Activated naive CD8-positive, alpha-beta T cell treated with anti-CD3 and anti-CD28 coated beads for 36 hours (primary cell): ENCODE data around the gene CLCN4. TPM values are rescaled to one million over a fixed set of nuclear protein-coding genes. Genes with fewer than 3 reads are reported as not detected.

ENCODE experiments used
- DNase-seq: peaks from one replicate; pipeline ENCODE4 v3.0.0; 2021
- H3K27ac Mint-ChIP-seq: one replicate; pipeline ENCODE4 v1.8.0; 2022; ENCODE audit warnings: mild to moderate bottlenecking, moderate library complexity, mixed read lengths
- H3K27me3 Mint-ChIP-seq: one replicate; pipeline ENCODE4 v1.8.0; 2022; ENCODE audit warnings: mild to moderate bottlenecking, mixed read lengths
- H3K36me3 Mint-ChIP-seq: one replicate; pipeline ENCODE4 v1.8.0; 2021; ENCODE audit warnings: mild to moderate bottlenecking, mixed read lengths
- H3K4me1 Mint-ChIP-seq: one replicate; pipeline ENCODE4 v1.8.0; 2021; ENCODE audit warnings: mixed read lengths
- H3K4me3 Mint-ChIP-seq: one replicate; pipeline ENCODE4 v1.8.0; 2022; ENCODE audit warnings: mild to moderate bottlenecking, moderate library complexity, mixed read lengths
- H3K9me3 Mint-ChIP-seq: one replicate; pipeline ENCODE4 v1.8.0; 2022; ENCODE audit warnings: mixed read lengths
- total RNA-seq, 2 experiments: library from RNA; stranded (reverse); gene quantifications; one replicate each; pipeline ENCODE4 v1.2.3, GENCODE V29; 2021

CLCN4 gene
- total RNA-seq, 2 experiments from 2014 or later: 0.04 to 0.38 TPM

DNA sequence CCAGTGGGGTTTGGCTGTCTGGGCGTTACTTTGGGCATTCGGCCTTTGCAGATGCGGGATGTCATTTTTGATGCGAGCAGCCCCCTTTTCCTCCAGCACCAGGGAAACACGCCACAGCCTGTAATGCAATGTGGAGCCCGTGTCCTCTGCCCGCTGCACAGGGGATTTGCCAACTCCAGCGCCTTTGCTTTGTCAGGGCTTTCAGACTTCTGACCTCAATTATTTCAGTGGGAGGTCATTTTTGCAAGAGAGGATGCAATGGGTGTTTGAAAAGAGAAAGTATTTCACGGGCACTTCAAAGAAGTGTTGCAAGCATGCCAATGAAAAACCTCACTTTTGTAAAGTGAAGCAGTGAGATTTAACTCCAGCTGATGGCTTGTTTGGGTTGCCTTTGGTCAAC lies 11.5 kb downstream of the CLCN4 start:
- H3K27me3 Mint-ChIP-seq: peaks cover 11% of the 10 kb centered on the region
- H3K9me3 Mint-ChIP-seq: no peaks in the 10 kb centered on the region
- H3K27ac Mint-ChIP-seq: no peak overlapping the region
- DNase-seq: no peak
- H3K4me3 Mint-ChIP-seq: no peak overlapping the region
- peaks cover 11% of the 10 kb centered on the region for H3K4me1 Mint-ChIP-seq
- H3K36me3 Mint-ChIP-seq: no peaks in the 10 kb centered on the region

DNA sequence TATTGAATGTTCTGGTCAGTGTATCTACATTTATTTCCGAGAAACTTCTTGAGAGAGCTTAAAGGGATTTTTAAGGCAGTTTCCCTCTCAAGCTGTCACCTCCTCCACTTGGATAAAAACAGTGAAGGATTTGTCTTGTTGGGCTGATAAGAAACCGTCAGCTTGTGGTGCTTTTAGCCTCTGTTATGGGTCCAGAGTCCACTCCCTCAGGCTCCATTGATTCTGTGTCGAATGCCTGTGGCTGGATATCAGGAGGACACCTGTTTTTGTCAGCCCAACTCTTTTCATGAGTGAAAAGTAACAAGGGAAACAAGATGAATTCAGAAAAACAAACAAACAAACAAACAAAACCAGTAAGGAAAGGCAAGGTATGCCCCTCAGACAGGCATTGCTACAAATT lies 12.4 kb downstream of the CLCN4 start:
- H3K4me3 Mint-ChIP-seq: no peak overlapping the region
- no peak overlapping the region for H3K27ac Mint-ChIP-seq
- DNase-seq: no peak
- no peaks in the 10 kb centered on the region for H3K36me3 Mint-ChIP-seq
- H3K27me3 Mint-ChIP-seq: peaks cover 7% of the 10 kb centered on the region
- peaks cover 11% of the 10 kb centered on the region for H3K4me1 Mint-ChIP-seq
- H3K9me3 Mint-ChIP-seq: no peaks in the 10 kb centered on the region

DNA sequence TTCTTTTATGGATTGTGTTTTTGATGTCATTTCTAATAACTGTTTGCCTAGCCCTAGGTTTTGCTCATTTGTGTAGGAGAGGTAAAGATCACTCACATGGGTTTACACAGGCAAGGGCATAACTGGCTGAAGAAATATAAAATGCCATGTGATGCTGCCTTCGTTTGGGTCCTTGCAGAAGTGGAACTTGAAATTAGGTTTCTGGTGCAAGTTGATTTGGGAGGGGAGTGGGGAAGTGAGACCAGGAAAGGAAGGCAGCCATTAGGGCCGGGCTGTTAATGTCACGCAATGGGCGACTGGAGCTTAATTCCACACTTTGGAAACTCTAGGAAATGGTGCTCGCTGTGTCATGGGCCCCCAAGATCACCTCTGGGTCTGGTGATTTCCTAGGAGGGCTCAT lies 14.5 kb downstream of the CLCN4 start:
- Mint-ChIP-seq H3K4me1 (peaks cover 7% of the 10 kb centered on the region), H3K4me3 (no peak overlapping the region), H3K36me3 (no peaks in the 10 kb centered on the region), H3K27me3 (no peaks in the 10 kb centered on the region), H3K9me3 (no peaks in the 10 kb centered on the region), H3K27ac (no peak overlapping the region)
- DNase-seq: no peak

DNA sequence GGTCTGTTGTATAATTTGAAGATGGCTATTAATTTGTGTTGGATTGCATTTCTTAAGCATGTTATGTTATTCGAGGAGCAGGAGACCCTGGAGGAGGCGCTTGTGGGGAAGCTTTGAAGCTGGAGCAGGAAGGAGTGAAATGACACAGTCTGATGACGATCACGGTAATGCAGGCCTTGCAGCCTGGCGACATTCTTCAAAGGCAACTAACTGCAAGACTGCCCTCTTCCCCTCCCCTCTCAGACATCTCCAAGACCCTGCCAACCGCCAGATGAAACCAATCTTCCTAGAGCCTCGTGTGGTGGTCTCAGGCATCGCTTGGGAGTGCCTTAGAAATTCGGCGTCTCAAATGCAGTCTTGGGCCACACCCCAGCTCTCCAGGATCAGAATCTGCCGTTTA lies 16.1 kb downstream of the CLCN4 start:
- Mint-ChIP-seq H3K9me3 (no peaks in the 10 kb centered on the region), H3K4me1 (peaks cover 2% of the 10 kb centered on the region), H3K36me3 (no peaks in the 10 kb centered on the region), H3K27ac (no peak overlapping the region), H3K4me3 (no peak overlapping the region), H3K27me3 (no peaks in the 10 kb centered on the region)
- DNase-seq: no peak

DNA sequence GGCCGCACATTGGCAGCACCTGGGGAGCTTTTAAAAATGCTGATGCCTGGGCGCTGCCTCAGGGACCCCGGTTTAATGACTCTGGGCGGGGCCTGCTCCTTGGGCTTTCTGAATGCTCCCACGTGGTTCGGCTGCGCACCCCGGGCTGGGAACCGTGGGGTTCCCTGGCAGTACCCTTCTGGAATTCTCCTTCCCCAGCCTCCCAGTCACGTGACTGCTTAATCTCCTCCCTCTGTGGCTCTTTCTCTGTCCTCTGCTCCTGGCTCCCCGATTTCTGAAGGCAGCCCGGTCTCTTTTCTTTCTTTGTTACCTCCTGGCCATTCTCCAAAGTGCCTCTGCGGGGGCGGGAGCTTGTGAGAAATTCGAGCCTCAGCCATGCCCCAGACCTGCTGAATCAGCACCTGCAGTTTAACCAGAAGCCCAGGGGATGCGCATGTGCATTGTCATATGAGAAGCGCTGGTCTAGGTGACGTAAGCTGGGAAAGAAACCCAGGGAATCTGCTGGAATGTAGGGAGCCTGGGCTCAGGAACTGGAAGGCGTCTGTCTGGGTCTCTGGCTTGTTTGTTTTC lies 16.6 kb downstream of the CLCN4 start:
- H3K27ac Mint-ChIP-seq: no peak overlapping the region

DNA sequence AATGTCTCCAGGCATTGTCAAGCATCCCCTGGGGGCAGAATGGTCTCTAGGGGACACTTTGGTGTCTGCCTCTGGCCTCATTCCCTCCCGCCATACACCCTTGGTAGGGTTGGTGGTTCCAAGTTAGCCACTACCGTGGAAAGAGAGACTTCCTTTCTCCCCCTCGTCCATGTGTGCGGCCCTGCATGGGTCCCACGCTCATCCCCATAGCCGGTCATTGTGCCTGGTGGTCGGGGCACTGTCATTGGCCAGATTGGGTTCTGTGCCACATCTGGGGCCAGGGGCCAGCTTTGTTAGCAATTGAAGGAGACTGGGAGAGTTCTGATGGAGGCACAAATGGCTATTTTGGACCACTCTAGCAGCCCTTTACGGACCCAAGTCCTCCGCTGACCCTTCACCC lies 17.3 kb downstream of the CLCN4 start:
- H3K4me1 Mint-ChIP-seq: peaks cover 2% of the 10 kb centered on the region
- H3K27me3 Mint-ChIP-seq: peaks cover 4% of the 10 kb centered on the region
- no peaks in the 10 kb centered on the region for H3K36me3 Mint-ChIP-seq
- no peak overlapping the region for H3K4me3 Mint-ChIP-seq
- H3K27ac Mint-ChIP-seq: no peak overlapping the region
- no peak for DNase-seq
- H3K9me3 Mint-ChIP-seq: no peaks in the 10 kb centered on the region

More for the DNA sequence above, 16.6 kb downstream of the CLCN4 start:
- peaks cover 2% of the 10 kb centered on the region for H3K4me1 Mint-ChIP-seq
- no peak overlapping the region for H3K4me3 Mint-ChIP-seq
- H3K27me3 Mint-ChIP-seq: peaks cover 4% of the 10 kb centered on the region
- DNase-seq: no peak
- H3K9me3 Mint-ChIP-seq: no peaks in the 10 kb centered on the region
- H3K36me3 Mint-ChIP-seq: no peaks in the 10 kb centered on the region

DNA sequence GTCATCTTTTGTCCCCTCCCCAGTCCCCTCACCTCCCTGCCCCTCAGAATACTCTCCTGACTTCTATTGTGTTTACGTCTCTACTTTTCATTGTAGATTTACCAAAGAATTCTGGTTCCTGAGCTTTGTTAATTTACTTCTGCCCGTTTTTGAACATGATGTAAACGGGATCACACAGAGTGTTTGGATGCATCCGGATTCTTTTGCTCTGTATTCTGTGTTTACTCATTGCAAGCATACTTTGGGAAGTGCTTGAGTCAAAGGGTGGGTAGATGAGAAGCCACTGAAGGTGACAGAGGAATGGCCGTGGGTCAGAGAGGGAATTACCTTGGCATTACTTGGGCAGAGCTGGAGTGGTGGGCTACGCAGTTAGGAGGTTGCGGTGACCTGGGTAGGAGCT lies 18.0 kb downstream of the CLCN4 start:
- no peaks in the 10 kb centered on the region for H3K36me3 Mint-ChIP-seq
- no peak for DNase-seq
- peaks cover 4% of the 10 kb centered on the region for H3K27me3 Mint-ChIP-seq
- H3K27ac Mint-ChIP-seq: no peak overlapping the region
- no peak overlapping the region for H3K4me3 Mint-ChIP-seq
- H3K9me3 Mint-ChIP-seq: no peaks in the 10 kb centered on the region
- peaks cover 2% of the 10 kb centered on the region for H3K4me1 Mint-ChIP-seq

DNA sequence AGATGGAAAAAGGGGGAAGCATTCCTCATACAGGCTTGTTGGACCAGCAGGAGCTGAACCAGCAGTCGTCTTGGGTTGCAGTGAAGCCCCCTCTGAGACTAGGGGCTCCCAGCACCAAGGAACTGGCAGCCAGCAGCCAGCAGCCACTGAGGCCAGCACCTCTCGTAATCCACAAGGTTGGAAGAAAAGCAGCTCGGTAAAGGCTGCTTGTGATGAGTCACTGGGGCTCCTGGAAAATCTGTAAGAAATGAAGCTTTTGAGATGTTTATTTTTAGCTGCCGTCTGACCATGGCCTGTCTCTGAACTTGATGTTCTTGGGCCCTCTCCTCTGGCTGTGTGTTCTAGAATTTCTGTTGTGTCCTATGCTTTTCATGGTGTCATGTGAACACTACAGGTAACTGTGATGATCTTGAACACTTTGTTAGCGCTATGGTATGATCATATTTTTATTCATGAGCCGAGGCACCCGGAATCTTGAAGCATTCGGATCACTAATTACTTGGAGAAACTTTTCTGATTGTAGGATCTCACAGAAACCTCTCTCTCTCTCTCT lies 18.6 kb downstream of the CLCN4 start:
- H3K36me3 Mint-ChIP-seq: no peaks in the 10 kb centered on the region
- no peaks in the 10 kb centered on the region for H3K9me3 Mint-ChIP-seq
- DNase-seq: no peak

DNA sequence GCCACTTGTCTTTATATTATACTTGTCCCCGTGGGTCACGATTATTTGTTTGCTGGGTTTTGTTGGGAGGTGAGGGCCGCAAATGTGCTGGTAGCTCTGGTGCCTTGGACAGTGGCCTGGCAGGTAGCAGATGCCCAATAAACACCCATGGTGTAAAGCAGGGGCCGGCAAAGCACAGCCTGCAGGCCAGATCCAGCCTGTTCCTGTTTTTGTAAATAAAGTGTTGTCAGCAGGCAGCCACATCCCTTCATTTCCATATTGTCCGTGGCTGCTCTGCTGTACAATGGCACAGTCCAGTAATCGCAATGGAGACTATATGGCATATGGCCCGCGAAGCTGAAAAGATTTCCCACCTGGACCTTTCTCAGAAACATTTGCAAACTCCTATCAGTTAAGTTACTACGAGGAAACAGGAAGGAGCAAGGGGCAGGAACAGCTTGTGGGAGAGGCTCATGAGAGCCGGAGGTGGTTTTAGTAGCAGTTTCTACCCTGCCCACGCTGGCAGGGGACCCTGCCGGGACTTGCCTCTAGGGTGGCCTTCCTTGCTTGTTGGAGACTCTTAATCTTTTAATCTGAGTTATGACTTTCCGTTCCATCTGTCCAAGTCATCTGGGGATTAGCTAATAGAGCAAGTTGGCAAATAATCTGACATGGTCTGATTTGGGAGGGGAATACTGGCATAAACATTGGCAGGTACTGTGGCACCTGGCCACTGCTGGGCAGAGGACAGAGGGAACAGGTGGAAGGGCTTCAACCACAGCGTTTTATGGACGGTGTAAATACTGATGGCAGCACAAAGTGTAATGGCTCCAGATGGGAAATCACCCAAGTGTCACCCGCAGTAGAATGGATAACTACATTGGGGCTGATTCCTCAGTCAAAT lies 19.6 kb downstream of the CLCN4 start:
- Mint-ChIP-seq H3K27ac (no peak overlapping the region), H3K36me3 (no peaks in the 10 kb centered on the region), H3K27me3 (peaks cover 4% of the 10 kb centered on the region), H3K4me3 (no peak overlapping the region), H3K9me3 (no peaks in the 10 kb centered on the region), H3K4me1 (peaks cover 2% of the 10 kb centered on the region)
- no peak for DNase-seq

More for the DNA sequence above, 18.6 kb downstream of the CLCN4 start:
- Mint-ChIP-seq H3K27me3 (peaks cover 4% of the 10 kb centered on the region), H3K4me3 (no peak overlapping the region), H3K4me1 (peaks cover 2% of the 10 kb centered on the region), H3K27ac (no peak overlapping the region)

DNA sequence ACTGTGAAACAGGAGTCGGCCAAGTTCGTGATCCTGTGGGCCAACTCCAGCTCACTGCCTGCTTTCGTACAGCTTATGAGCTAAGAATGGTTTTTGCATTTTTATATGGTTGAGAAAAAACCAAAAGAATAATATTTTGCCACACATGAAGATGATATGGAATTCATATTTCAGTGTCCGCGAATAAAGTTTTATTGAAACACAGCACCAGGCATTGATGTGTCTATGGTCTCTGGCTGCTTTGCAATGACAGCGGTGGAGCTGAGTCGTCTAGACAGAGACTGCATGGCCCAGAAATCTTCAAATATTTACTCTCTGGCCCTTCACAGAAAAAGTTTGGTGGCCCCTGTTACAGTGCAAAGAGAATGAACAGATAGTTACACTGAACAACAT lies 20.2 kb downstream of the CLCN4 start:
- no peak overlapping the region for H3K4me3 Mint-ChIP-seq
- DNase-seq: no peak
- peaks cover 2% of the 10 kb centered on the region for H3K4me1 Mint-ChIP-seq
- H3K27me3 Mint-ChIP-seq: peaks cover 4% of the 10 kb centered on the region
- H3K36me3 Mint-ChIP-seq: no peaks in the 10 kb centered on the region
- H3K27ac Mint-ChIP-seq: no peak overlapping the region
- no peaks in the 10 kb centered on the region for H3K9me3 Mint-ChIP-seq

DNA sequence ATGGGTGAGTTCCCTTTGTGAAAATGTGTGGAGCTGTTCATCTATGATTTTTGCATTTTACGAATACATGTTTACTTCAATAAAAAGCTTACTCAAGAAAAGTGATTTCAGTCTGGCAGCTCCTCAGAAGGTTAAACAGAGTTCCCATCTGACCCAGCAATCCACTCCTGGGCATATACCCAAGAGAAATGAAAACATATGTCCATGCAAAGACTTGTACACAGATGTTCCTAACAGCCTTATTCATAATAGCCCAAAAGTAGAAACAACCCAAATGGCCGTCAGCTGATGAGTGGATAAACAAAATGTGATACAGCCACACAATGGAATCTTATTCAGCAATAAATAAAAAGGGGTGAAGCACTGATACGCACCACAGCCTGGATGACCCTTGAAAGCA lies 20.8 kb downstream of the CLCN4 start:
- Mint-ChIP-seq H3K4me3 (no peak overlapping the region), H3K4me1 (peaks cover 2% of the 10 kb centered on the region), H3K9me3 (no peaks in the 10 kb centered on the region), H3K27me3 (peaks cover 4% of the 10 kb centered on the region), H3K36me3 (no peaks in the 10 kb centered on the region), H3K27ac (no peak overlapping the region)
- DNase-seq: no peak

DNA sequence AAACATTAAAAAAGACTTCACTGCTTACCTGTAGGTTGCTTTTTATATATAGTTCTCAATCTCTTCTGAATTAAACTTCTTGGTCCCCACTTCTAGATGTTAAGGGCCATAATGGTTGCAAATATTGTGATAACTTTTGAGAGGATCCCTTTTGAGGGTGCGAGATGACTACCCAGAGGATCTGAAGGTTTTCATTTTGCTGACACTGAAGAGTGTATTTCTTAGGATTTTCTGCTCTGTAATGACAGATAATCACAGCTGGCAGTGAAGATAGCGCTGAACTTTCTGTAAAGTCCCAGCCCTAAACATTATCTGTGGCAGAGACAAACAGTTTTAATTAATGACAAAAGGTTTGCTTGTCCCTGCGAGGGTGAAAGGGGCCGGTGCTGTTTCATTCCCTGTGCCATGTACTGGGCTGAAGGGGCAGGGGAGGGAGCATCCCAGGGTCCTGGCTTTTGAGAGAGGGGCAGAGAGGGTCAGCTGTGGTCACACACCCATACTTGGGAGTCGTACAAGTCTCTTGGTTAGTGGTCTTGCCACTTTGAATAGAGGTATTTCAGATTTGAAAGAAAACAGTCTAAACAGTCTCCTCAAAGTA lies 22.2 kb downstream of the CLCN4 start:
- no peak for DNase-seq
- Mint-ChIP-seq H3K27me3 (peaks cover 4% of the 10 kb centered on the region), H3K4me1 (peaks cover 2% of the 10 kb centered on the region), H3K9me3 (no peaks in the 10 kb centered on the region), H3K4me3 (no peak overlapping the region), H3K36me3 (no peaks in the 10 kb centered on the region), H3K27ac (no peak overlapping the region)

DNA sequence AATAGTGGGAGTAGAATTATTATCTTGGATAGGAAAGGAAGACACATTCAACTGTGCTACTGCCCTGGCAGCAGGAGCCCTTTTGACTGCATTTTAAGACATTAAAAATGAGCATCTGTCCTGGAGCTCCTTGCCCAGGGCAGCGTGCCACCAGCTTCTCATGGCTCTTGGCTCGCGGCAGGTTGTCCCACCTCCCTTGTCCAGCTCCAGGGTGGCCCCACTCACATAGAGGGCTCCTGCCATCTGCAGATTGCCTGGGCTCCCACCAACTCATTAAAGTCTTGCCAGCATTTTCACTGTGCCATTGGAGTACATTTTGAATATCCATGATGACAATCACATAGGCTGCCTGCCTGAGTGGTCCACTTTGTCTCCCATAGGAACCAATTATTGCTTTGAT lies 27.0 kb downstream of the CLCN4 start:
- peaks cover 6% of the 10 kb centered on the region for H3K27me3 Mint-ChIP-seq
- DNase-seq: no peak
- no peaks in the 10 kb centered on the region for H3K9me3 Mint-ChIP-seq
- H3K4me3 Mint-ChIP-seq: no peak overlapping the region
- no peak overlapping the region for H3K27ac Mint-ChIP-seq
- no peaks in the 10 kb centered on the region for H3K4me1 Mint-ChIP-seq
- H3K36me3 Mint-ChIP-seq: no peaks in the 10 kb centered on the region

DNA sequence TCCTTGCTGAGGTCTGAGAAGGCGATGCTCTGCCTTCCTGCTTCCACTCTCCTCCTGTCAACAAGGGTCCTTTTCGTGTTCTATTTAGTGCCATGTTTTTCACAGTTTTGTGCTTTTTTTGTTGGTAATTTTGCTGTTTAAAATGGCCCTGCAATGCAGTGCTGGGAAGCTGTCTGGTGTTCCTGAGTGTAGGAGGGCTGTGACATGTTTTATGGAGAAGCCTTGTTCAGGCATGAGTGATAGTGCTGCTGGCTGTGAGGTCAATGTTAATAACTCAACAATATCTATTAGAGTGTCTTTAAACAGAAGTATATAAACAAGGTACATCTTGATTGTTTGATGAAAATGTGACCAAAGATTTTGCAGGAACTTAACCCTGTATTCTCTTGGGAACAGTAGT lies 27.6 kb downstream of the CLCN4 start:
- Mint-ChIP-seq H3K9me3 (no peaks in the 10 kb centered on the region), H3K27ac (no peak overlapping the region), H3K27me3 (peaks cover 6% of the 10 kb centered on the region), H3K36me3 (no peaks in the 10 kb centered on the region), H3K4me3 (no peak overlapping the region), H3K4me1 (no peaks in the 10 kb centered on the region)
- DNase-seq: no peak

DNA sequence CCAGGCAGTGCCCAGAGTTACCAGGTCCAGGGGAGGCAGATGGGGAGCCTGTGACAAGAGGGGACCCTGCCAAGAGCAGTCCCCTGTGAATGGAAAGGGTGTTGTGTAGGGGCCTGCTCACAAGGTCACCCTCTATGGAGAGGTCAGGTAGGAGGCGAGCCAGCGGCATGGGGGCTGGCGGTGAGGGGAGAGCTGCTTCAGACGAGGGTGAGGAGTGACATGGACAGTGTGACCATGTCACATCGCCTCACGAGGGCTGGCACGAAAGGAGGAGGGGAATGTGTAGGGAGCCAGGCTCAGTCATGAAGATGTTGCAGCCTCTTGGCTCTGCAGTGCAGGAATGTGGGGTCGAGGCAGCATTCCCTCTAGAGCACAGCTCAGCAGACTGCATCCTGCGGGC lies 29.6 kb downstream of the CLCN4 start:
- Mint-ChIP-seq H3K27me3 (peaks cover 6% of the 10 kb centered on the region), H3K4me3 (no peak overlapping the region), H3K4me1 (no peaks in the 10 kb centered on the region), H3K27ac (no peak overlapping the region), H3K36me3 (no peaks in the 10 kb centered on the region), H3K9me3 (no peaks in the 10 kb centered on the region)
- DNase-seq: no peak
